GM12878 (cell line): Measurements from ENCODE around the gene ITGA4. TPM values are rescaled to one million over a fixed set of nuclear protein-coding genes. Genes with fewer than 3 reads are reported as not detected.

Source experiments
- ATAC-seq: fragments of 200-7000 bp; cut with Tn5 transposase; 3 replicates; pipeline ENCODE4 v1.9.1; 2020; ENCODE audit warnings: mild to moderate bottlenecking, moderate library complexity
- BruUV-seq: library from RNA; stranded (reverse); fragments of 400-500 nt; replicated peaks from 2 replicates; lab custom pipeline; 2021; lab: Mats Ljungman, UMichigan
- CTCF ChIA-PET: fragments of 300-600 bp; sonication (Branson Sonifier 250); formaldehyde crosslinking; extraction: SDS; loops from one replicate; lab custom pipeline; 2021; ENCODE audit warnings: inconsistent platforms; lab: Yijun Ruan, JAX
- POLR2A ChIA-PET: fragments of 350-600 bp; formaldehyde crosslinking; extraction: SDS; loops from one replicate; lab custom pipeline; 2021; ENCODE audit warnings: inconsistent platforms; lab: Charles Lee
- RAD21 ChIA-PET: fragments of 300-600 bp; sonication (Branson Sonifier 250); formaldehyde crosslinking; loops from one replicate; lab custom pipeline; 2023; ENCODE audit warnings: antibody characterized with exemption; ENCODE audit not compliant: unreplicated experiment; lab: Charles Lee
- SMC1A ChIA-PET: fragments of 300-600 bp; sonication (Branson Sonifier 250); formaldehyde crosslinking; loops from one replicate; lab custom pipeline; 2023; ENCODE audit not compliant: unreplicated experiment, uncharacterized antibody; lab: Charles Lee
- DNase-seq: peaks from one replicate; pipeline ENCODE4 v3.0.0-alpha.2; 2011; ENCODE audit warnings: low read depth, low spot score
- FAIRE-seq: peaks from 3 replicates; lab custom pipeline; 2011; peaks lifted over from hg19 to GRCh38; lab: Jason Lieb, UNC
- H2AFZ ChIP-seq: 2 replicates; pipeline ENCODE4 v1.6.0; 2011; ENCODE audit warnings: low read depth, low read length, control low read depth; ENCODE audit not compliant: control insufficient read depth
- H3K27ac ChIP-seq: 2 replicates; pipeline ENCODE4 v1.5.1; 2011; ENCODE audit warnings: control low read depth; ENCODE audit not compliant: control insufficient read depth, insufficient read depth
- H3K27me3 ChIP-seq, 2 experiments: replicated peaks in 1 of 2; 2 replicates each; pipeline versions ENCODE4 v1.6.0 to v1.6.1; 2011; ENCODE audit warnings: low read length in 1 of 2; ENCODE audit not compliant: control insufficient read depth in 2 of 2, insufficient read depth in 2 of 2
- H3K36me3 ChIP-seq, 2 experiments: 2 replicates each; pipeline ENCODE4 v1.5.1; 2011; ENCODE audit warnings: low read length in 1 of 2; ENCODE audit not compliant: control insufficient read depth in 2 of 2, insufficient read depth in 2 of 2
- H3K4me1 ChIP-seq: 2 replicates; pipeline ENCODE4 v1.6.1; 2011; ENCODE audit warnings: mild to moderate bottlenecking, low read length, moderate library complexity, mixed read lengths; ENCODE audit not compliant: control insufficient read depth, insufficient read depth
- H3K4me2 ChIP-seq: 2 replicates; pipeline ENCODE4 v1.6.0; 2011; ENCODE audit warnings: control low read depth; ENCODE audit not compliant: control insufficient read depth, insufficient read depth
- H3K4me3 ChIP-seq: fragments of 200-600 bp; sonication (generic); 2 replicates; pipeline ENCODE4 v1.5.1; 2016
- H3K79me2 ChIP-seq: 2 replicates; pipeline ENCODE4 v1.6.0; 2011; ENCODE audit warnings: low read length; ENCODE audit not compliant: control insufficient read depth, insufficient read depth
- H3K9ac ChIP-seq: 2 replicates; pipeline ENCODE4 v1.8.0; 2011; ENCODE audit warnings: low read length, control low read depth, mixed read lengths; ENCODE audit not compliant: control insufficient read depth, insufficient read depth
- H3K9me3 ChIP-seq: replicated peaks from 3 replicates; pipeline ENCODE4 v1.5.1; 2011; ENCODE audit warnings: mild to moderate bottlenecking, low read length; ENCODE audit not compliant: control insufficient read depth, insufficient read depth
- H4K20me1 ChIP-seq: 2 replicates; pipeline ENCODE4 v1.6.0; 2011; ENCODE audit not compliant: control insufficient read depth, insufficient read depth
- ASH2L ChIP-seq: fragments of 300-600, 200-600 bp; sonication (generic); IDR thresholded peaks from 2 replicates; pipeline ENCODE4 v1.6.1; 2017; ENCODE audit warnings: low read depth, mild to moderate bottlenecking, borderline replicate concordance
- RAD21 ChIP-seq: IDR thresholded peaks from 2 replicates; pipeline ENCODE4 v1.6.1; 2011; ENCODE audit warnings: mild to moderate bottlenecking, low read depth, low read length, moderate library complexity; ENCODE audit not compliant: insufficient read depth
- TARDBP ChIP-seq: IDR thresholded peaks from 2 replicates; pipeline ENCODE4 v1.6.1; 2016; ENCODE audit warnings: borderline replicate concordance
- TCF3 ChIP-seq: IDR thresholded peaks from 2 replicates; pipeline ENCODE4 v1.6.1; 2012; ENCODE audit warnings: low read depth, mild to moderate bottlenecking, low read length, borderline replicate concordance; ENCODE audit not compliant: insufficient read depth
- WGBS: methylation state at CpG from one replicate; pipeline ENCODE4 v1.1.6; 2016; ENCODE audit warnings: low lambda C conversion rate; ENCODE audit not compliant: insufficient replicate concordance, insufficient coverage; ENCODE audit errors: missing lambda C conversion rate; 5-methylcytosine and 5-hydroxymethylcytosine counted together
- in situ Hi-C: fragments of 300-500 bp; cut with MboI; formaldehyde crosslinking; loops from 9 replicates; pipeline ENCODE4 v1.14.3; 2018; ENCODE audit warnings: mixed read lengths
- intact Hi-C: fragments of 100-400 bp; cut with micrococcal nuclease; formaldehyde crosslinking; loops from one replicate; pipeline ENCODE4 v1.14.2; 2022; ENCODE audit not compliant: unreplicated experiment
- polyA plus RNA-seq, 11 experiments: library from polyadenylated mRNA; depleted of rRNA in 4 of 11; unstranded in 6 of 11; stranded (reverse) in 5 of 11; fragments of >200 nt; fragmentation: Nextera tagmentation in 4 of 11; fragmentation: Illumina TruSeq in 1 of 11; extraction: Ambion mirVana in 4 of 11; extraction: Trizol in 1 of 11; gene quantifications; 1 replicate in 1 of 11; 2 replicates in 10 of 11; pipeline versions ENCODE4 v1.2.1 to v1.2.3, GENCODE V29; 2011 to 2016; ENCODE audit warnings: inconsistent platforms in 2 of 11, missing spikeins in 2 of 11, low read depth in 1 of 11
- total RNA-seq, 4 experiments: library from RNA; depleted of rRNA in 3 of 4; stranded (reverse); fragments of >200 nt in 3 of 4; fragmentation: Illumina TruSeq in 1 of 4; extraction: Trizol in 1 of 4; gene quantifications; 2 replicates each; pipeline versions ENCODE4 v1.2.1 to v1.2.3, GENCODE V29; 2013 to 2021
- TF ChIP-seq, protein P1 (sequence below), 3 experiments: IDR thresholded peaks in 2 of 3; conservative IDR thresholded peaks in 1 of 3; 2 replicates each; pipeline ENCODE4 v1.5.1; 2011; ENCODE audit warnings: low read depth in 3 of 3, low read length in 3 of 3, mild to moderate bottlenecking in 3 of 3, control low read depth in 2 of 3, moderate library complexity in 2 of 3, inconsistent platforms in 1 of 3, mixed read lengths in 1 of 3; ENCODE audit not compliant: control insufficient read depth in 2 of 3, insufficient read depth in 1 of 3; ENCODE audit errors: extremely low read depth in 1 of 3
- TF ChIP-seq, protein P2 (sequence below): IDR thresholded peaks from 2 replicates; pipeline ENCODE4 v1.6.1; 2011; ENCODE audit warnings: borderline replicate concordance, low read depth, mild to moderate bottlenecking, moderate library complexity, low read length; ENCODE audit not compliant: insufficient read depth, poor library complexity, severe bottlenecking

ITGA4 gene
- total and polyA plus RNA-seq, 10 of the 15 experiments (the other 5 are each of a cell fraction or from before 2014, with no cell fraction given): 12.4 to 87.9 (median 63.5) TPM

DNA sequence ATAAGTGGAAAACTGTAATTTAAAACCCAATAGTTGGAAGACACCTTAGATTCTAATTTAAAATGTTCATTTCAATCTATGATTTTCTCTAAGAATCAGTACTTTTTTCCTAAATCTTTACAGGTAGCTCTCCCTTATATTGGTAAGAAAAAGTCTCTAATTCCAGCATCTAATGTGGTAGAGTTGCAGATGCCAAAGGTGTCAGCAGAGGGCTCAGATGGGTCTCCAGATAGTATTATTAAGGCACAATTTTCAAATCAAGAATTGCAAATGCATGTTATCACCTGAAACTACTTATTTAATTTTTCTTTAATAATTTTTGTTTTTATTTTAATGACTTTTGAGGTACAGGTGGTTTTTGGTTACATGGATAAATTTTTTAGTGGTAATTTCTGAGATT lies 25.5 kb upstream of the ITGA4 start:
- in situ Hi-C loops: no loop called here
- ATAC-seq (no peak), FAIRE-seq (no peak)
- no peaks in the 10 kb centered on the region for H4K20me1 ChIP-seq
- ChIA-PET RAD21 (interaction anchor here (1.0 to 1.6 kb wide), 5 partner anchors 23 to 284 kb away, joined by 3 to 8 read pairs (median 5); partner anchors contain the start of gene ITGA4), SMC1A (interaction anchor here (0.6 to 2.0 kb wide), 14 partner anchors 8 to 326 kb away, joined by 3 to 8 read pairs (median 4); partner anchors contain the start of gene ITGA4)
- no TSS peak for BruUV-seq
- no peaks in the 10 kb centered on the region for H3K9me3 ChIP-seq
- intact Hi-C loops: no loop called here
- no peaks in the 10 kb centered on the region for H3K27me3 ChIP-seq
- H3K36me3 ChIP-seq: no peaks in the 10 kb centered on the region
- TF ChIP-seq RAD21: 0 out of 2 replicates have a peak, but pooled peaks have one; percentile 2
- no peak for TF ChIP-seq TARDBP
- no peak for TF ChIP-seq TCF3
- TF ChIP-seq, all 136 proteins: peak for 1
- Histone ChIP-seq H3K4me3 (no peak overlapping the region), H2AFZ (no peak overlapping the region), H3K79me2 (no peaks in the 10 kb centered on the region), H3K9ac (no peak overlapping the region), H3K4me1 (no peaks in the 10 kb centered on the region), H3K4me2 (no peak overlapping the region), H3K27ac (no peak overlapping the region)
- no peak for DNase-seq
- ChIA-PET POLR2A (no interaction called here), CTCF (interaction anchor here (0.6 to 1.8 kb wide), 20 partner anchors 8 to 193 kb away, joined by 3 to 8 read pairs (median 4); no protein-coding TSS in a partner anchor)

DNA sequence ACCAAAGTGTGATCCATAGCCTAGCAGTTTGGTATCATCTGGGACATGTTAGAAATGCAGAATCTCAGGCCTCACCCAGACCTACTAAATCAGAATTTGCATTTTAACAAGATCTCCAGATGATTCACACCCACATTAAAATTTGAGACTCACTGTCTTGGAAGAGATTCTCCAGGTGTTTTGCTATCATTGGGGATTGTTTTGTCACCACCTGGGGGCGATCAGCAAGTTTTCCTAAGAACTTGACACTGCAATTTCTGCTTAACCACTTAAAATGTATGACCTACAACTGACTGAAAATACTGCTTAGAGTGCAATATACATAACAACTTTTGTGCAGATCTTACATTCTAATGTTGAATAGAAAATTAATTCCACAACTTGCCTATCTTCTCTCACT lies 18.9 kb upstream of the ITGA4 start:
- RAD21 ChIA-PET: interaction anchor here (2.1 kb wide), 1 partner anchor 28 kb away, joined by 7 read pairs; no protein-coding TSS in a partner anchor

More for the DNA sequence above, 18.9 kb upstream of the ITGA4 start:
- Histone ChIP-seq H2AFZ (no peak overlapping the region; the same call in 1 of the 2 replicates), H3K9ac (no peak overlapping the region), H3K9me3 (no peaks in the 10 kb centered on the region), H3K4me1 (no peaks in the 10 kb centered on the region), H3K27ac (no peak overlapping the region), H3K36me3 (no peaks in the 10 kb centered on the region), H3K79me2 (no peaks in the 10 kb centered on the region), H3K4me3 (no peak overlapping the region), H3K4me2 (no peak overlapping the region), H3K27me3 (no peaks in the 10 kb centered on the region), H4K20me1 (no peaks in the 10 kb centered on the region)
- FAIRE-seq (peak; percentile 54), DNase-seq (no peak), ATAC-seq (peak; percentile 58)
- 35% methylated on average over 1 of the region's 1 CpG for WGBS
- in situ Hi-C loops: no loop called here
- BruUV-seq: no TSS peak
- intact Hi-C loops: loop anchor here (2.0 kb wide), 1 partner anchor 275 kb away; no protein-coding TSS in a partner anchor
- SMC1A ChIA-PET: interaction anchor here (1.1 to 4.5 kb wide), 6 partner anchors 16 to 333 kb away, joined by 3 to 37 read pairs (median 4); partner anchors contain the start of gene ITGA4
- CTCF ChIA-PET: interaction anchor here (0.8 to 1.6 kb wide), 5 partner anchors 11 to 333 kb away, joined by 3 to 7 read pairs (median 6); no protein-coding TSS in a partner anchor
- no peak for TF ChIP-seq ASH2L
- TF ChIP-seq, protein P1, sequence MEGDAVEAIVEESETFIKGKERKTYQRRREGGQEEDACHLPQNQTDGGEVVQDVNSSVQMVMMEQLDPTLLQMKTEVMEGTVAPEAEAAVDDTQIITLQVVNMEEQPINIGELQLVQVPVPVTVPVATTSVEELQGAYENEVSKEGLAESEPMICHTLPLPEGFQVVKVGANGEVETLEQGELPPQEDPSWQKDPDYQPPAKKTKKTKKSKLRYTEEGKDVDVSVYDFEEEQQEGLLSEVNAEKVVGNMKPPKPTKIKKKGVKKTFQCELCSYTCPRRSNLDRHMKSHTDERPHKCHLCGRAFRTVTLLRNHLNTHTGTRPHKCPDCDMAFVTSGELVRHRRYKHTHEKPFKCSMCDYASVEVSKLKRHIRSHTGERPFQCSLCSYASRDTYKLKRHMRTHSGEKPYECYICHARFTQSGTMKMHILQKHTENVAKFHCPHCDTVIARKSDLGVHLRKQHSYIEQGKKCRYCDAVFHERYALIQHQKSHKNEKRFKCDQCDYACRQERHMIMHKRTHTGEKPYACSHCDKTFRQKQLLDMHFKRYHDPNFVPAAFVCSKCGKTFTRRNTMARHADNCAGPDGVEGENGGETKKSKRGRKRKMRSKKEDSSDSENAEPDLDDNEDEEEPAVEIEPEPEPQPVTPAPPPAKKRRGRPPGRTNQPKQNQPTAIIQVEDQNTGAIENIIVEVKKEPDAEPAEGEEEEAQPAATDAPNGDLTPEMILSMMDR (IDR thresholded peaks at IDR 0.05 in 2 of 3, conservative IDR thresholded peaks at IDR 0.05 in 1 of 3; ENCODE audit: control insufficient read depth in 2 of 3, extremely low read depth in 1 of 3, insufficient read depth in 1 of 3, low read depth in 3 of 3, low read length in 3 of 3): peak; percentile 20 to 34 (median 24); a peak in 4 of 6 replicates
- TF ChIP-seq, protein P2, sequence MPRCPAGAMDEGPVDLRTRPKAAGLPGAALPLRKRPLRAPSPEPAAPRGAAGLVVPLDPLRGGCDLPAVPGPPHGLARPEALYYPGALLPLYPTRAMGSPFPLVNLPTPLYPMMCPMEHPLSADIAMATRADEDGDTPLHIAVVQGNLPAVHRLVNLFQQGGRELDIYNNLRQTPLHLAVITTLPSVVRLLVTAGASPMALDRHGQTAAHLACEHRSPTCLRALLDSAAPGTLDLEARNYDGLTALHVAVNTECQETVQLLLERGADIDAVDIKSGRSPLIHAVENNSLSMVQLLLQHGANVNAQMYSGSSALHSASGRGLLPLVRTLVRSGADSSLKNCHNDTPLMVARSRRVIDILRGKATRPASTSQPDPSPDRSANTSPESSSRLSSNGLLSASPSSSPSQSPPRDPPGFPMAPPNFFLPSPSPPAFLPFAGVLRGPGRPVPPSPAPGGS: no peak
- 0 out of 2 replicates have a peak, but pooled peaks have one; percentile 22 for TF ChIP-seq RAD21
- POLR2A ChIA-PET: interaction anchor here (1.0 kb wide), 1 partner anchor 127 kb away, joined by 5 read pairs; no protein-coding TSS in a partner anchor
